ENCODE results near the gene NTRK1.

DNA sequence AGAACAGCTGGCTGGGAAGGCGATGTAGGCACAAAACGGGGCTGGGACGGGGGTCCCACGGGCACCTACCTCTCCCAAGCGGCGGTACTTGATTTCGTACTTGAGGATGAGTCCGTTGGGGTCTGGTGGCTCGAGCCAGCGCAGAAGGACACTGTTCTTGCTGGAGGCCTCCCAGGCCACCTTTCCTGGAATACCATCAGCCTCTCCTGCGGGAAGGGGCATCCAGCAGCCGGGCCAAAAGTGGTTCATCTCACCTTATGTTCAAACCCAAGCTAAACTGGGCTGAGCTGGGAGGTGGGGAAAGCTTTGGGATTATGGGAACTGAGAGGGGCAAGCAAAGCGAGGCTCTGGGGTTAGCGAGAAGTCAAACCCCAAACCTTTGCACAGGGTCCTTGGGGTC lies 16.0 kb upstream of the NTRK1 start:
- TF ChIP-seq, protein P1, sequence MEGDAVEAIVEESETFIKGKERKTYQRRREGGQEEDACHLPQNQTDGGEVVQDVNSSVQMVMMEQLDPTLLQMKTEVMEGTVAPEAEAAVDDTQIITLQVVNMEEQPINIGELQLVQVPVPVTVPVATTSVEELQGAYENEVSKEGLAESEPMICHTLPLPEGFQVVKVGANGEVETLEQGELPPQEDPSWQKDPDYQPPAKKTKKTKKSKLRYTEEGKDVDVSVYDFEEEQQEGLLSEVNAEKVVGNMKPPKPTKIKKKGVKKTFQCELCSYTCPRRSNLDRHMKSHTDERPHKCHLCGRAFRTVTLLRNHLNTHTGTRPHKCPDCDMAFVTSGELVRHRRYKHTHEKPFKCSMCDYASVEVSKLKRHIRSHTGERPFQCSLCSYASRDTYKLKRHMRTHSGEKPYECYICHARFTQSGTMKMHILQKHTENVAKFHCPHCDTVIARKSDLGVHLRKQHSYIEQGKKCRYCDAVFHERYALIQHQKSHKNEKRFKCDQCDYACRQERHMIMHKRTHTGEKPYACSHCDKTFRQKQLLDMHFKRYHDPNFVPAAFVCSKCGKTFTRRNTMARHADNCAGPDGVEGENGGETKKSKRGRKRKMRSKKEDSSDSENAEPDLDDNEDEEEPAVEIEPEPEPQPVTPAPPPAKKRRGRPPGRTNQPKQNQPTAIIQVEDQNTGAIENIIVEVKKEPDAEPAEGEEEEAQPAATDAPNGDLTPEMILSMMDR (IDR thresholded peaks at IDR 0.05), result no peak
- TF ChIP-seq POLR2A (IDR thresholded peaks at IDR 0.05), result no peak

Data from thyroid gland (tissue), 4 donors.